GM23248 (cell line): ENCODE data around the gene C17orf78. TPM values are rescaled to one million over a fixed set of nuclear protein-coding genes. Genes with fewer than 3 reads are reported as not detected.

Source experiments
- DNase-seq: peaks from one replicate; pipeline ENCODE4 v3.0.0-alpha.2; 2015
- H2AFZ ChIP-seq: fragments of 200-600 bp; sonication (generic); 2 replicates; pipeline ENCODE4 v1.6.1; 2016; ENCODE audit warnings: antibody characterized with exemption
- H3F3A ChIP-seq: fragments of 200-600 bp; sonication (generic); 2 replicates; pipeline ENCODE4 v1.6.1; 2016; ENCODE audit warnings: mild to moderate bottlenecking, antibody characterized with exemption, mixed run types; ENCODE audit not compliant: insufficient read depth
- H3K27ac ChIP-seq: fragments of 200-600 bp; sonication (generic); 2 replicates; pipeline ENCODE4 v1.5.1; 2016; ENCODE audit warnings: mild to moderate bottlenecking
- H3K27me3 ChIP-seq: fragments of 200-600 bp; sonication (generic); replicated peaks from 2 replicates; pipeline ENCODE4 v1.6.1; 2016; ENCODE audit warnings: mild to moderate bottlenecking; ENCODE audit not compliant: insufficient read depth
- H3K36me3 ChIP-seq: fragments of 200-600 bp; sonication (generic); 2 replicates; pipeline ENCODE4 v1.6.1; 2016; ENCODE audit warnings: low read depth, mild to moderate bottlenecking
- H3K4me1 ChIP-seq: fragments of 200-600 bp; sonication (generic); 2 replicates; pipeline ENCODE4 v1.6.1; 2016; ENCODE audit warnings: mild to moderate bottlenecking; ENCODE audit not compliant: insufficient read depth
- H3K4me2 ChIP-seq: fragments of 200-600 bp; sonication (generic); one replicate; pipeline ENCODE4 v1.6.1; 2016; ENCODE audit warnings: mild to moderate bottlenecking; ENCODE audit not compliant: unreplicated experiment
- H3K4me3 ChIP-seq: fragments of 200-600 bp; sonication (generic); 2 replicates; pipeline ENCODE4 v1.5.1; 2016; ENCODE audit warnings: mild to moderate bottlenecking
- H3K79me2 ChIP-seq: fragments of 200-600 bp; sonication (generic); 2 replicates; pipeline ENCODE4 v1.6.1; 2016; ENCODE audit warnings: mild to moderate bottlenecking; ENCODE audit not compliant: insufficient read depth
- H3K9ac ChIP-seq: fragments of 200-600 bp; sonication (generic); 2 replicates; pipeline ENCODE4 v1.6.1; 2016; ENCODE audit warnings: mild to moderate bottlenecking
- H3K9me2 ChIP-seq: fragments of 200-600 bp; sonication (generic); 2 replicates; pipeline ENCODE4 v1.6.1; 2016; ENCODE audit warnings: mixed run types, mild to moderate bottlenecking, moderate library complexity; ENCODE audit not compliant: insufficient read depth
- H3K9me3 ChIP-seq: fragments of 200-600 bp; sonication (generic); one replicate; pipeline ENCODE4 v1.6.1; 2017; ENCODE audit warnings: low read depth
- H4K20me1 ChIP-seq: fragments of 200-600 bp; sonication (generic); 2 replicates; pipeline ENCODE4 v1.6.0; 2016; ENCODE audit not compliant: insufficient read depth
- EZH2 ChIP-seq: fragments of 200-600 bp; sonication (generic); IDR thresholded peaks from 2 replicates; pipeline ENCODE4 v1.6.1; 2018; ENCODE audit warnings: antibody characterized with exemption, mild to moderate bottlenecking; ENCODE audit not compliant: insufficient read depth, poor library complexity, severe bottlenecking
- EZH2phosphoT487 ChIP-seq: fragments of 200-600 bp; sonication (generic); IDR thresholded peaks from 2 replicates; pipeline ENCODE4 v1.6.1; 2018; ENCODE audit warnings: antibody characterized with exemption, moderate library complexity, mild to moderate bottlenecking, low read depth; ENCODE audit not compliant: insufficient read depth
- WGBS, 2 experiments: methylation state at CpG; one replicate each; pipeline ENCODE4 v1.1.6; 2015 to 2017; ENCODE audit warnings: low lambda C conversion rate in 2 of 2, low coverage in 1 of 2; ENCODE audit errors: missing lambda C conversion rate in 2 of 2; 5-methylcytosine and 5-hydroxymethylcytosine counted together
- in situ Hi-C: fragments of 300-500 bp; cut with MboI; formaldehyde crosslinking; loops from 2 replicates; pipeline ENCODE4 v1.15.0; 2020
- polyA plus RNA-seq: library from polyadenylated mRNA; unstranded; fragments of >200 nt; fragmentation: Nextera tagmentation; extraction: Ambion mirVana; gene quantifications from 2 replicates; pipeline ENCODE4 v1.2.1, GENCODE V29; 2016
- total RNA-seq: library from RNA; depleted of rRNA; stranded (reverse); fragments of >200 nt; shearing (Covaris generic); gene quantifications from 2 replicates; pipeline ENCODE4 v1.2.3, GENCODE V29; 2014

The C17orf78 gene
- total and polyA plus RNA-seq, 2 experiments from 2014 or later = not detected

DNA sequence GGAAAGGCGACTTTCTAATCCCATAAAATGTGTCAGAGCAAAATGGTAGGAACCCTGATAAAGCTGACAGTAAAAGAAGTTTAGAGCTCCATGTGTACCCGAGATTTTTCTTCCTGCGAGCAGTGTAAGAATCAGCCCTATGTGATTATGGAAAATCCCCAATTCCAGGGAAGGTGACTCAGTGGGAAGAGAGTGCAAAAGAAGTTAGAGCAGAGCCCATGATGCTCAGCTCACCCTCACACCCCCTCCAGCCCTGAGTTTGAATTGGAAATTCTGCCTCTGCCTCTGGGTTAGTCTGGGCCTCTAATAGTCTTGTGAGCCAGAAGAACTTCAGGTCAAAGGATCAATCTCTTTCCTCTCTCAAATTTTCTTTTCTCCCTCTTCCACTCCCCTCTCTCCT lies 12.5 kb downstream of the C17orf78 start:
- no peaks in the 10 kb centered on the region; the same call in 1 of the 2 replicates for H3K79me2 ChIP-seq
- H2AFZ ChIP-seq = no peak overlapping the region
- H3K27ac ChIP-seq = no peak overlapping the region
- in situ Hi-C loops = no loop called here
- H3K27me3 ChIP-seq = no peaks in the 10 kb centered on the region
- H3K4me2 ChIP-seq = no peak overlapping the region
- no peaks in the 10 kb centered on the region for H3K9me3 ChIP-seq
- H3F3A ChIP-seq = peaks cover 17% of the 10 kb centered on the region
- no peaks in the 10 kb centered on the region for H3K9me2 ChIP-seq
- H3K4me1 ChIP-seq = peaks cover 11% of the 10 kb centered on the region; the same call in 1 of the 2 replicates
- DNase-seq = peak; percentile 50
- H3K36me3 ChIP-seq = no peaks in the 10 kb centered on the region
- TF ChIP-seq EZH2phosphoT487 (no peak), EZH2 (no peak)
- WGBS, 2 experiments = 93 to 96% methylated on average over 3 of the region's 3 CpGs
- H3K4me3 ChIP-seq = no peak overlapping the region
- H3K9ac ChIP-seq = no peak overlapping the region
- H4K20me1 ChIP-seq = no peaks in the 10 kb centered on the region

DNA sequence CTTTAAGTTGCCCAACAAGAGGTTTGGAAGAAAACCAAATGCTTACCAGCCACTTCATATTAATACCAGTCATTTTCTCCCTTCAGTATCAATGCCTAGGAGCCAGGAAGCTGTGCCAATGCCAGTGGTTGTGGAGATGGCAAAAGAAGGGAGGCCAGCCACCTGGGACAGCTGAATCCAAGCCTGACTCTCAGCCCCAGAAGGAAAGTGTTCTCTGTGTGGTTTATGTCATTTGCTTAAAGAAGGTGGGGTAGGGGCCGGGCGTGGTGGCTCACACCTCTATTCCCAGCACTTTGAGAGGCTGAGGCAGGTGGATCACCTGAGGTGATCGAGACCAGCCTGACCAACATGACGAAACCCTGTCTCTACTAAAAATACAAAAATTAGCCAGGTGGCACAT lies 13.4 kb downstream of the C17orf78 start:
- no peak overlapping the region for H3K4me2 ChIP-seq
- TF ChIP-seq EZH2phosphoT487 (no peak), EZH2 (no peak)
- DNase-seq = no peak
- H3K4me3 ChIP-seq = no peak overlapping the region
- no peaks in the 10 kb centered on the region; the same call in 1 of the 2 replicates for H3K79me2 ChIP-seq
- H3K4me1 ChIP-seq = peaks cover 11% of the 10 kb centered on the region; the same call in 1 of the 2 replicates
- in situ Hi-C loops = no loop called here
- WGBS, 2 experiments = 96% methylated on average over 4 of the region's 4 CpGs
- H3K27me3 ChIP-seq = no peaks in the 10 kb centered on the region
- H3K9ac ChIP-seq = no peak overlapping the region
- H3K9me3 ChIP-seq = no peaks in the 10 kb centered on the region
- H3K9me2 ChIP-seq = no peaks in the 10 kb centered on the region
- no peak overlapping the region for H2AFZ ChIP-seq
- H3K36me3 ChIP-seq = no peaks in the 10 kb centered on the region
- H3K27ac ChIP-seq = no peak overlapping the region
- no peaks in the 10 kb centered on the region for H4K20me1 ChIP-seq
- H3F3A ChIP-seq = peaks cover 17% of the 10 kb centered on the region

DNA sequence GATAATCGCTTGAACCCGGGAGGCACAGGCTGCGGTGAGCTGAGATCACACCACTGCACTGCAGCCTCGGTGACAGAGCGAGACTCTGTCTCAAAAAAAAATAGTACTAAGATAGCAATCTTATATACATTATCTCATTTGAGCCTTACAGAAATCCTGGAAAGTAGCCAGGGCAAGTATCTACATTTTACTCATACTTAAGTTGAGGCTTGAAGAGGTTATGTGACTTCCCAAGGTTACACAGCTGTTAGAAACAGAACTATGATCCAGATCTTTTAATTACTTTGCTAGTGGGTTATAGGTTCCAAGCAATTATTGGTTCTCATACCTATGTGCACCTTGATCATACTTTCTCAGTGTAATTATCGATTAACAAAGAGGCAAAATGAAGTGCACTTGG lies 15.4 kb downstream of the C17orf78 start:
- H2AFZ ChIP-seq = no peak overlapping the region
- H3K9ac ChIP-seq = no peak overlapping the region
- H3K9me3 ChIP-seq = no peaks in the 10 kb centered on the region
- H3K27ac ChIP-seq = no peak overlapping the region
- no peaks in the 10 kb centered on the region for H3K27me3 ChIP-seq
- TF ChIP-seq EZH2phosphoT487 = no peak
- TF ChIP-seq EZH2 = no peak
- no peak overlapping the region for H3K4me3 ChIP-seq
- H3K4me2 ChIP-seq = no peak overlapping the region
- H3K79me2 ChIP-seq = no peaks in the 10 kb centered on the region; the same call in 1 of the 2 replicates
- 93 to 96% methylated on average over 6 of the region's 6 CpGs for WGBS, 2 experiments
- no peaks in the 10 kb centered on the region for H3K36me3 ChIP-seq
- H4K20me1 ChIP-seq = no peaks in the 10 kb centered on the region
- DNase-seq = peak; percentile 14
- H3F3A ChIP-seq = peaks cover 17% of the 10 kb centered on the region
- no peaks in the 10 kb centered on the region for H3K9me2 ChIP-seq
- peaks cover 11% of the 10 kb centered on the region; the same call in 1 of the 2 replicates for H3K4me1 ChIP-seq
- in situ Hi-C loops = no loop called here

DNA sequence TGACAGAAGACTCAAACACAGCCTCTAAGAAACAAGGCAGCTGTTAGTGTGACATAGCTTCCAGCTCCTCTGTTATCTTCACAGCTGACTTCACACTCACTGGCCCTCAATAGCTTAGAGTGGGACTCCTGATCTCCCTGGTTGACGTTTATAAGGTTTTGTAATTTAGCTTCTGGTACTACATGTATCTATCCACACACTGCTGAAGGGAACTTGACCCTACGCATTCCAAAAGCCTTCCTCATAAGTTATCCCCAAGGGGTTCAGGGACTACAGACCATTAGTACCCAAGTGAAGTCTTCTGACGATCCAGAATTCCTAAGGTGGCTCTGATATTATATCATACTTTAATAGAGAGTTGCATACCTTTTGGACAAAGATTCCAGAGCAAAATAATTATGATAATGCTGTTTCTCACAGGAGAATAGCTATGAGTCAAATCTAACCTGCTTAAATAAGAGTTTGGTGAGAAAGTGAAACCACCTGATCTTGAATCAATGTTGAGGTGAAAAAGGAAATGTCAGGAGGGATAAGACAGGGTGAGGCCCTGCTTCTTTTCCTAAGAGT lies 16.3 kb downstream of the C17orf78 start:
- 49 to 56% methylated on average over 3 of the region's 3 CpGs for WGBS, 2 experiments

DNA sequence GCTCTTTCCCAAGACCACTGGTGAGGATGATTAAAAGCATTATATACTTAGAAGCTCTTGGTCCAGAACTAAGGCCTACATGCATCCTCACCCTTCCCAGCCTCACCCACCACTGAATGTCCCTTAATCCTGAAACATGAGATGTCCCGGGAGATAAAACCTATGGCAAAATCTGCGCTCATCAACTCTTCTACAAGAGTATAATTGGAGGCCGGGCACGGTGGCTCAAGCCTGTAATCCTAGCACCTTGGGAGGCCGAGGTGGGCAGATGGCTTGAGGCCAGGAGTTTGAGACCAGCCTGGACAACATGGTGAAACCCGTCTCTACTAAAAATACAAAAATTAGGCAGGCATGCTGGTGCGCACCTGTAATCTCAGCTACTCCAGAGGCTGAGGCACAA lies 17.6 kb downstream of the C17orf78 start:
- H3K9me3 ChIP-seq = no peaks in the 10 kb centered on the region
- peaks cover 11% of the 10 kb centered on the region; the same call in 1 of the 2 replicates for H3K4me1 ChIP-seq
- no peak overlapping the region for H3K27ac ChIP-seq
- H3F3A ChIP-seq = peaks cover 17% of the 10 kb centered on the region
- no peaks in the 10 kb centered on the region for H3K9me2 ChIP-seq
- H2AFZ ChIP-seq = no peak overlapping the region
- DNase-seq = no peak
- H4K20me1 ChIP-seq = no peaks in the 10 kb centered on the region
- H3K79me2 ChIP-seq = no peaks in the 10 kb centered on the region; the same call in 1 of the 2 replicates
- no peaks in the 10 kb centered on the region for H3K27me3 ChIP-seq
- in situ Hi-C loops = no loop called here
- TF ChIP-seq EZH2phosphoT487 (no peak), EZH2 (no peak)
- no peak overlapping the region for H3K4me3 ChIP-seq
- 81 to 86% methylated on average over 7 of the region's 7 CpGs for whole genome bisulfite sequencing, 2 experiments
- no peak overlapping the region for H3K9ac ChIP-seq
- H3K36me3 ChIP-seq = no peaks in the 10 kb centered on the region
- no peak overlapping the region for H3K4me2 ChIP-seq

More for the DNA sequence above, 16.3 kb downstream of the C17orf78 start:
- Histone ChIP-seq H3K9ac (no peak overlapping the region), H3K9me2 (no peaks in the 10 kb centered on the region), H4K20me1 (no peaks in the 10 kb centered on the region), H3K4me2 (peak overlapping the region; percentile 12), H3K4me3 (no peak overlapping the region), H3K79me2 (no peaks in the 10 kb centered on the region; the same call in 1 of the 2 replicates), H3K4me1 (peaks cover 11% of the 10 kb centered on the region; the same call in 1 of the 2 replicates), H2AFZ (no peak overlapping the region), H3K36me3 (no peaks in the 10 kb centered on the region), H3K9me3 (no peaks in the 10 kb centered on the region), H3K27me3 (no peaks in the 10 kb centered on the region), H3K27ac (peak overlapping the region; percentile 1; the same call in 1 of the 2 replicates), H3F3A (peaks cover 17% of the 10 kb centered on the region)
- in situ Hi-C loops = no loop called here
- TF ChIP-seq EZH2phosphoT487 = no peak
- TF ChIP-seq EZH2 = no peak
- peak; percentile 52 for DNase-seq
